ENCODE data around the gene CREBZF.
"Not testable (repeated sequence)": the region's sequence is repeated elsewhere in the genome, so short reads cannot be mapped to it uniquely, and the experiment has no call there.

CREBZF gene

DNA sequence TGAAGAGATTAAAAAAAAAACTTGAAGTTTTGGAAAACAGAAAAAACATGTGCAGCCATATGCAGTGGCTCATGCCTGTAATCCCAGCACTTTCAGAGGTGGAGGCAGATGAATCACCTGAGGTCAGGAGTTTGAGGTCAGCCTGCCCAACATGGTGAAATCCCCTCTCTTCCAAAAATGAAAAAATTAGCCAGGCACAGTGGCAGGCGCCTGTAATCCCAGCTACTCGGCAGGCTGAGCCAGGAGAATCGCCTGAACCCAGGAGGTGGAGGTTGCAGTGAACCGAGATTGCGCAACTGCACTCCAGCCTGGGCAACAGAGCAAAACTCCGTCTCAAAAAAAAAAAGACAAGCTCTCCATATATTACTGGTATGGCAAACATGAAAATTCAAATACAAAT, 45.4 kb downstream of the CREBZF start:
- DNase-seq, result no peak

DNA sequence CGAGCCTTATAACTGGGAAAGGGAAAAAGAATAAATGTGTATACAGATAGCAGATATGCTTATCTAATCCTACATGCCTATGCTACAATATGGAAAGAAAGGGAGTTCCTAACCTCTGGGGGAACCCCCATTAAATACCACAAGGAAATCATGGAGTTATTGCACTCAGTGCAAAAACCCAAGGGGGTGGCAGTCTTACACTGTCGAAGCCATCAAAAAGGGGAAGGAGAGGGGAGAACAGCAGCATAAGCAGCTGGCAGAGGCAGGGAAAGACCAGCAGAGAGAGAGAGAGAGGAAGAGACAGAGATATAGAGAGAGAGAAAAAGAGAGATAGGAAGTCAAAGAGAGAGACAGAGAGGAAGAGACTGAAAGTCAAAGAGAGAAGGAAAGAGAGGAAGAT, 53.3 kb downstream of the CREBZF start:
- DNase-seq, result not testable (repeated sequence)
